OCI-LY3 (cell line): ENCODE measurements around the gene LIN28B.

Experiments used
- CTCF ChIP-seq: fragments of 200-600, 300-600 bp; sonication (generic); IDR thresholded peaks from 2 replicates; pipeline ENCODE4 v1.5.1; 2014; ENCODE audit warnings: antibody characterized with exemption, low read length, low read depth
- EZH2phosphoT487 ChIP-seq: fragments of 200-600 bp; shearing (Covaris generic); IDR thresholded peaks from 2 replicates; pipeline ENCODE4 v1.6.1; 2018; ENCODE audit warnings: antibody characterized with exemption, mixed run types, low read depth

GRCh38 chr6:104908031-104908887 is 48.6 kb upstream of the LIN28B start:
- TF ChIP-seq CTCF (no peak), EZH2phosphoT487 (no peak)
